ENCODE data around the gene ARF1. TPM values are rescaled to one million over a fixed set of nuclear protein-coding genes. Genes with fewer than 3 reads are reported as not detected.

ARF1 gene
- total RNA-seq, 1 experiment from 2014 or later: 595 TPM

GRCh38 chr1:228104526-228105269 lies 22.2 kb downstream of the ARF1 start:
- Histone ChIP-seq H3K4me1 (replicated peaks; ENCODE audit: insufficient read depth) (peaks cover 14% of the 10 kb centered on the region), H3K4me3 (no peak overlapping the region), H3K36me3 (ENCODE audit: low read depth) (0 out of 2 replicates have a peak, but pooled peaks cover 4% of the 10 kb centered on the region), H3K27me3 (ENCODE audit: insufficient read depth, low read depth) (no peaks in the 10 kb centered on the region), H3K4me2 (no peak overlapping the region), H3K9me3 (ENCODE audit: insufficient read depth, low read depth) (no peaks in the 10 kb centered on the region), H3K27ac (no peak overlapping the region), H3K79me2 (ENCODE audit: low read depth) (peaks cover 14% of the 10 kb centered on the region), H3F3A (ENCODE audit: insufficient read depth, low read depth) (peaks cover 31% of the 10 kb centered on the region), H4K20me1 (ENCODE audit: insufficient read depth) (peaks cover 8% of the 10 kb centered on the region), H3K9me2 (ENCODE audit: insufficient read depth) (no peaks in the 10 kb centered on the region), H2AFZ (no peak overlapping the region)
- intact Hi-C loops (cut with micrococcal nuclease; ENCODE audit: unreplicated experiment): no loop called here
- no peak for DNase-seq
- CTCF ChIA-PET: no interaction called here
- POLR2A ChIA-PET (ENCODE audit: unreplicated experiment): interaction anchor here (0.6 kb wide), 1 partner anchor 387 kb away, joined by 3 read pairs; no protein-coding TSS in a partner anchor
- TF ChIP-seq EZH2 (IDR thresholded peaks at IDR 0.05; ENCODE audit: low read depth): no peak
- TF ChIP-seq CTCF (conservative IDR thresholded peaks at IDR 0.05): no peak
- BruUV-seq (replicated peaks): no TSS peak

- Histone ChIP-seq H3F3A (ENCODE audit: insufficient read depth, low read depth) (peaks cover 24% of the 10 kb centered on the region), H3K4me2 (no peak overlapping the region), H4K20me1 (ENCODE audit: insufficient read depth) (0 out of 2 replicates have a peak, but pooled peaks cover under 1% of the 10 kb centered on the region), H3K27ac (no peak overlapping the region), H3K27me3 (ENCODE audit: insufficient read depth, low read depth) (no peaks in the 10 kb centered on the region), H3K4me3 (no peak overlapping the region), H3K9me2 (ENCODE audit: insufficient read depth) (no peaks in the 10 kb centered on the region), H3K4me1 (replicated peaks; ENCODE audit: insufficient read depth) (peaks cover 14% of the 10 kb centered on the region), H3K79me2 (ENCODE audit: low read depth) (peaks cover 14% of the 10 kb centered on the region), H3K9me3 (ENCODE audit: insufficient read depth, low read depth) (no peaks in the 10 kb centered on the region), H2AFZ (no peak overlapping the region), H3K36me3 (ENCODE audit: low read depth) (0 out of 2 replicates have a peak, but pooled peaks cover 4% of the 10 kb centered on the region)
- BruUV-seq (replicated peaks): no TSS peak
- ChIA-PET CTCF (no interaction called here), POLR2A (ENCODE audit: unreplicated experiment) (no interaction called here)
- intact Hi-C loops (cut with micrococcal nuclease; ENCODE audit: unreplicated experiment): no loop called here
- no peak for DNase-seq
- TF ChIP-seq CTCF (conservative IDR thresholded peaks at IDR 0.05) (no peak), EZH2 (IDR thresholded peaks at IDR 0.05; ENCODE audit: low read depth) (no peak)
Observed at GRCh38 chr1:228105270-228105995, 22.9 kb downstream of the ARF1 start.

GRCh38 chr1:228105996-228106799 lies 23.7 kb downstream of the ARF1 start:
- H3K4me1 ChIP-seq (replicated peaks; ENCODE audit: insufficient read depth): peaks cover 14% of the 10 kb centered on the region
- POLR2A ChIA-PET (ENCODE audit: unreplicated experiment): no interaction called here
- BruUV-seq (replicated peaks): no TSS peak
- H3K36me3 ChIP-seq (ENCODE audit: low read depth): 0 out of 2 replicates have a peak, but pooled peaks cover 4% of the 10 kb centered on the region
- peaks cover 16% of the 10 kb centered on the region; the same call in 1 of the 2 replicates for H3F3A ChIP-seq (ENCODE audit: insufficient read depth, low read depth)
- H4K20me1 ChIP-seq (ENCODE audit: insufficient read depth): no peaks in the 10 kb centered on the region
- no peaks in the 10 kb centered on the region for H3K27me3 ChIP-seq (ENCODE audit: insufficient read depth, low read depth)
- no peak for TF ChIP-seq CTCF (conservative IDR thresholded peaks at IDR 0.05)
- TF ChIP-seq EZH2 (IDR thresholded peaks at IDR 0.05; ENCODE audit: low read depth): no peak
- intact Hi-C loops (cut with micrococcal nuclease; ENCODE audit: unreplicated experiment): no loop called here
- CTCF ChIA-PET: interaction anchor here (0.6 kb wide), 2 partner anchors 357 to 1149 kb away, joined by 3 to 4 read pairs; no protein-coding TSS in a partner anchor
- H2AFZ ChIP-seq: no peak overlapping the region
- H3K4me2 ChIP-seq: no peak overlapping the region
- H3K9me2 ChIP-seq (ENCODE audit: insufficient read depth): no peaks in the 10 kb centered on the region
- H3K27ac ChIP-seq: no peak overlapping the region
- no peak for DNase-seq
- no peak overlapping the region for H3K4me3 ChIP-seq
- H3K9me3 ChIP-seq (ENCODE audit: insufficient read depth, low read depth): no peaks in the 10 kb centered on the region
- peaks cover 14% of the 10 kb centered on the region for H3K79me2 ChIP-seq (ENCODE audit: low read depth)

All from PC-9 (cell line).